Activated CD4-positive, alpha-beta T cell treated with anti-CD3 and anti-CD28 coated beads, Interleukin-2, amount 10 ng/mL, durations not matched to agents 24 days and 14 days (primary cell): Measurements from ENCODE around the gene PEX3. TPM values are rescaled to one million over a fixed set of nuclear protein-coding genes. Genes with fewer than 3 reads are reported as not detected.

Experiments
- DNase-seq: peaks from one replicate; pipeline ENCODE4 v3.0.0; 2022
- H3K27ac Mint-ChIP-seq: one replicate; pipeline ENCODE4 v1.8.0; 2022; ENCODE audit warnings: mild to moderate bottlenecking, mixed read lengths
- H3K27me3 Mint-ChIP-seq: one replicate; pipeline ENCODE4 v1.8.0; 2022; ENCODE audit warnings: mixed read lengths
- H3K36me3 Mint-ChIP-seq: one replicate; pipeline ENCODE4 v1.8.0; 2022; ENCODE audit warnings: low read depth, mild to moderate bottlenecking, mixed read lengths
- H3K4me1 Mint-ChIP-seq: one replicate; pipeline ENCODE4 v1.8.0; 2021; ENCODE audit warnings: mixed read lengths
- H3K4me3 Mint-ChIP-seq: one replicate; pipeline ENCODE4 v1.8.0; 2022; ENCODE audit warnings: mild to moderate bottlenecking, moderate library complexity, mixed read lengths
- H3K9me3 Mint-ChIP-seq: one replicate; pipeline ENCODE4 v1.8.0; 2021; ENCODE audit warnings: mixed read lengths
- intact Hi-C: fragments of 100-400 bp; cut with micrococcal nuclease; formaldehyde crosslinking; loops from one replicate; pipeline ENCODE4 v1.15.1; 2023
- total RNA-seq: library from RNA; stranded (reverse); gene quantifications from 2 replicates; pipeline ENCODE4 v1.2.3, GENCODE V29; 2022

PEX3 gene, protein sequence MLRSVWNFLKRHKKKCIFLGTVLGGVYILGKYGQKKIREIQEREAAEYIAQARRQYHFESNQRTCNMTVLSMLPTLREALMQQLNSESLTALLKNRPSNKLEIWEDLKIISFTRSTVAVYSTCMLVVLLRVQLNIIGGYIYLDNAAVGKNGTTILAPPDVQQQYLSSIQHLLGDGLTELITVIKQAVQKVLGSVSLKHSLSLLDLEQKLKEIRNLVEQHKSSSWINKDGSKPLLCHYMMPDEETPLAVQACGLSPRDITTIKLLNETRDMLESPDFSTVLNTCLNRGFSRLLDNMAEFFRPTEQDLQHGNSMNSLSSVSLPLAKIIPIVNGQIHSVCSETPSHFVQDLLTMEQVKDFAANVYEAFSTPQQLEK
- 26.0 and 28.5 TPM in 2 replicates for total RNA-seq

DNA sequence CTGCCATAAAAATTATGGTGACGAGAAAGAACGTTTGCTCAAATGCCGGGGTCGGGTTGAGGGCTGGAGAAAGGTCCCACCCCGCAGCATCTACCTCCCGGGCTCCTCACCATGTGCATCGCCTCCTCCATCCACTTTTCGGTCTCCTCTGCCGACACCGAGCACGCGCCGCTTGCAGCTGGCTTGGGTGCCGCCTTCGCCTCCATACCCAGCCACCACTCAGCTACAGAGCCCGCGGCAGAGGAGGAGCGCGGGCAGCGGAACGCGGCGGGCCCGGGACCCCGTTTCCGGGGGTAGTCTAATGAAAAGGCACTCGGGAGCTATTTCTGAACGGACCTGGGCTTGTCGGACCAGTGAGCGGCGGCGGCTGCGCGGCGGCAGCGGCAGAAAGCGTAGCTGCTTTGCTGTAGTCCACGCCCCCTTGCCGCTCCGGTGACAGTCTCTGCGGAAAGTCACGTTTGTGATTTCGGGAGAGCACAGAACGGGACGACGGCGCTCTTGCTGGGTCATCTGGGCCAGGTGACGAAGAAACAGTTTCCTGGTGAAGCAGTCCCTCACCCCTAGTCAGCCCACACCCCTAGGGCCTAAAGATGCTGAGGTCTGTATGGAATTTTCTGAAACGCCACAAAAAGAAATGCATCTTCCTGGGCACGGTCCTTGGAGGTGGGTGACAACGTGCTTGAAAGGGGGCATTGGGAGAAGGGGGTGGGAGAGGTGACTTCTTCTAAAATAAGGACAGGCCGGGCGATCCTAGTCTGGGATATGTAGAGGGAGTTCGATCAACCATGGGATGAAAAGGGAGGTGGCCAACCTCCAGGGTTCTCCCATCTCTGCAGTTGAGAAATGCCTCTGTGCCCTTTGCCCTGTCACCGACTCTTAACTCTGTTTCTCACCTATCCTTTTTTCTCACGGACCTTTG lies at the start of gene PEX3, which contains the start of gene ADAT2:
PEX3 (plus strand) TSS at position 353 of the 919 bp plus-strand sequence; CDS start at position 591, 238 bp downstream.
ADAT2 (minus strand) TSS at position 243 of the 919 bp plus-strand sequence; CDS start at position 206, 37 bp downstream.
- Mint-ChIP-seq H3K27ac (peak within 1 kb of the TSS; percentile 99), H3K27me3 (no peaks in the 10 kb centered on the region)

GRCh38 chr6:143401068-143401446 lies 49.5 kb upstream of the PEX3 start:
- Mint-ChIP-seq H3K9me3 (no peaks in the 10 kb centered on the region), H3K36me3 (no peaks in the 10 kb centered on the region)

More for the DNA sequence above, at the start of gene PEX3, which contains the start of gene ADAT2:
- Mint-ChIP-seq H3K36me3 (peaks cover 21% of the 10 kb centered on the region), H3K9me3 (no peaks in the 10 kb centered on the region), H3K4me1 (peaks cover 36% of the 10 kb centered on the region), H3K4me3 (peak within 1 kb of the TSS; percentile 91)
- intact Hi-C loops: loop anchor here (1.0 to 5.0 kb wide), 10 partner anchors 9 to 1303 kb away; partner anchors contain the start of genes FUCA2, LTV1, NMBR and SF3B5
- peak; percentile 98 for DNase-seq

GRCh38 chr6:143401636-143402370 lies 48.8 kb upstream of the PEX3 start:
- no peaks in the 10 kb centered on the region for H3K9me3 Mint-ChIP-seq
- no peak overlapping the region for H3K4me3 Mint-ChIP-seq
- H3K27ac Mint-ChIP-seq: no peak overlapping the region
- intact Hi-C loops: no loop called here
- peaks cover 15% of the 10 kb centered on the region for H3K4me1 Mint-ChIP-seq
- no peaks in the 10 kb centered on the region for H3K36me3 Mint-ChIP-seq
- DNase-seq: no peak
- peaks cover 2% of the 10 kb centered on the region for H3K27me3 Mint-ChIP-seq

More at GRCh38 chr6:143401068-143401446, 49.5 kb upstream of the PEX3 start:
- no peak for DNase-seq
- no peak overlapping the region for H3K4me3 Mint-ChIP-seq
- peaks cover 15% of the 10 kb centered on the region for H3K4me1 Mint-ChIP-seq
- H3K27me3 Mint-ChIP-seq: no peaks in the 10 kb centered on the region
- intact Hi-C loops: no loop called here
- no peak overlapping the region for H3K27ac Mint-ChIP-seq

GRCh38 chr6:143402721-143403336 lies 47.8 kb upstream of the PEX3 start:
- intact Hi-C loops: no loop called here
- peaks cover 2% of the 10 kb centered on the region for H3K27me3 Mint-ChIP-seq
- no peaks in the 10 kb centered on the region for H3K36me3 Mint-ChIP-seq
- H3K27ac Mint-ChIP-seq: no peak overlapping the region
- H3K4me3 Mint-ChIP-seq: no peak overlapping the region
- DNase-seq: no peak
- H3K4me1 Mint-ChIP-seq: peaks cover 15% of the 10 kb centered on the region
- no peaks in the 10 kb centered on the region for H3K9me3 Mint-ChIP-seq

DNA sequence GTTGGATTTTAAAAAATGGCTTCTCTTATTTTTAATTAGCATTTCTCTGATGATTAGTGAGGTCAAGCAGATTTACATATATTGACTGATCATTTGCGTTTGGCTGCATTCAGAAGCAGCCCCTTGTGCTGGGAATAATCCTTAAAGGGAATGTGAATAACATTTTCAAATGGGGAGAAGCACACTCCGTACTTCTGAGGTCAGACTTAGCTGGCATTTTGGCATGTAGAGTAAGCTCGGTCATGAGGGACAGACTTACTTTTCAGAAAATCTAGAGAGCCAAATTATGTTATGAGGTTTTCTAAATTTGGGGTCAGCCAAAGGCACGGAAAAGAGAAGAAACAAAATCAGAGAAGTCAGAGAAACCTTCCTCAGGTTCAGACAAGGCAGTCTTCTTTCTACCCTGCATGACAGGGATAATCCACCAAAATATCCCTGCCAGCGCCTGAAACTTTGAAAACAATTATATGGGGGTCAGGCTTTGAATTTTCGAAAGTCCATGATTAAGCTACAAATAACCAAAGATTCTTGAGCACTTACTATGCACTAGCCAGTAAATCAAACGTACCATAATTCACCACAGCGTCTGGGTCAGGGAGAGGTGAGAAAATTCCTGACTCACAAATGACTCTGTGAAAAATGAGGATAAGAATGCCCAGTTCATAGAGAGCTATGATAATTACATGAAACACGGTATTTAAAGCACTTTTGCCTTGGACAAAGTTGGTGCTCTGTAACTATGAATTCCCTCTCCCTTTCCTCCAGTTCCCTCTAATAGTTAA lies 45.0 kb upstream of the PEX3 start:
- H3K9me3 Mint-ChIP-seq: no peaks in the 10 kb centered on the region
- no peak for DNase-seq
- peaks cover 9% of the 10 kb centered on the region for H3K4me1 Mint-ChIP-seq
- intact Hi-C loops: no loop called here
- H3K36me3 Mint-ChIP-seq: no peaks in the 10 kb centered on the region
- H3K4me3 Mint-ChIP-seq: no peak overlapping the region
- no peak overlapping the region for H3K27ac Mint-ChIP-seq
- peaks cover 2% of the 10 kb centered on the region for H3K27me3 Mint-ChIP-seq

- Mint-ChIP-seq H3K27ac (no peak overlapping the region), H3K4me3 (no peak overlapping the region), H3K36me3 (no peaks in the 10 kb centered on the region), H3K9me3 (no peaks in the 10 kb centered on the region), H3K27me3 (peaks cover 2% of the 10 kb centered on the region), H3K4me1 (peaks cover under 1% of the 10 kb centered on the region)
- no peak for DNase-seq
- intact Hi-C loops: no loop called here
Measured at GRCh38 chr6:143406673-143407072, 43.9 kb upstream of the PEX3 start.

DNA sequence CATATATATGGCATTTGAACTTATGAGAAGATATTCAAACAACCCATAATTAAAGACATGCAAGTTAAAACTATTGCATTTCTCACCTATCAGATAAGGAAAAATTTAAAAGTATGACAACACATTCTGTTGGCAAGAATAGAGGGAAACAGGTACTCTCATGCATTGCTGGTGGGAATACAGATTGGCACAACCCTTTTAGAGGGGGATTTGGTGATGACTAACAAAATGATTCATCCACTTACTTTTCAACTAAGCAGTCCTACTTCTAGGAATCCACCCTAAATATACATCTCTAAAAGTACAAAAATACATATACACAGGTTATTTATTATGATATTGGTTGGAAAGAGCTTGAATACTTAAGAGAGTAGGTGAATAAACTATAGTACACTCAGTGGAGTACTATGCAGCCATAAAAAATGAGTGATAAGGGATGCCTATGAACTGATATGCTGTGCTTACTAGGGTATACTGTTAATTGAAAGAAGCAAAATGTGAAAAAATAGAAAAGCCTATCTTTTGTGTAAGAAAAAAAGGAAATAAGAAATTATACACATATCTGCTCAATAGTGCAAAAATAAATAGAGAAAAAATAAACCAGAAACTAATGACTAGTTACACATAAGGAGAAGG lies 42.3 kb upstream of the PEX3 start:
- Mint-ChIP-seq H3K9me3 (no peaks in the 10 kb centered on the region), H3K4me1 (no peaks in the 10 kb centered on the region), H3K27ac (no peak overlapping the region), H3K36me3 (no peaks in the 10 kb centered on the region), H3K27me3 (peaks cover 2% of the 10 kb centered on the region), H3K4me3 (no peak overlapping the region)
- intact Hi-C loops: no loop called here
- DNase-seq: no peak

DNA sequence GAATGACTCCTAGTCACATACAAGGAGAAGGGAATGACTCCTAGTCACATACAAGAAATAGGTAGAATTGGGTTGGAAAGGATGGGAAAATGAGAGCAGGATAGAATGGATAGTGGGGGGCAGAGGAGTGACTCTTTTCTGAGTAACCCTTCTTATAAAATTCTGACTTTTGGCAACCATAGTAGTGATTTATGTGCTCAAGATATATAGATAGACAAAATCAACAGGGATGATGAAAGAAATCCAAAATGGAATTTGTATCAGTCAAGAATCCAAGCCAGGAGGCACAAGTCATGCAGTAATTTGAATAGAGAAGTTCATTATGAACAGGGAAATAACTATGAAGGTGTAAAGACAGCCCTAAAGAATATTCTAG lies 41.8 kb upstream of the PEX3 start:
- H3K27ac Mint-ChIP-seq: no peak overlapping the region
- DNase-seq: no peak
- H3K4me3 Mint-ChIP-seq: no peak overlapping the region
- intact Hi-C loops: no loop called here
- H3K36me3 Mint-ChIP-seq: no peaks in the 10 kb centered on the region
- no peaks in the 10 kb centered on the region for H3K4me1 Mint-ChIP-seq
- peaks cover 2% of the 10 kb centered on the region for H3K27me3 Mint-ChIP-seq
- H3K9me3 Mint-ChIP-seq: no peaks in the 10 kb centered on the region

GRCh38 chr6:143410859-143411270 lies 39.7 kb upstream of the PEX3 start:
- no peak for DNase-seq
- Mint-ChIP-seq H3K9me3 (peaks cover 3% of the 10 kb centered on the region), H3K4me1 (no peaks in the 10 kb centered on the region), H3K4me3 (no peak overlapping the region), H3K27ac (no peak overlapping the region), H3K36me3 (peaks cover 6% of the 10 kb centered on the region), H3K27me3 (peaks cover 2% of the 10 kb centered on the region)
- intact Hi-C loops: no loop called here

DNA sequence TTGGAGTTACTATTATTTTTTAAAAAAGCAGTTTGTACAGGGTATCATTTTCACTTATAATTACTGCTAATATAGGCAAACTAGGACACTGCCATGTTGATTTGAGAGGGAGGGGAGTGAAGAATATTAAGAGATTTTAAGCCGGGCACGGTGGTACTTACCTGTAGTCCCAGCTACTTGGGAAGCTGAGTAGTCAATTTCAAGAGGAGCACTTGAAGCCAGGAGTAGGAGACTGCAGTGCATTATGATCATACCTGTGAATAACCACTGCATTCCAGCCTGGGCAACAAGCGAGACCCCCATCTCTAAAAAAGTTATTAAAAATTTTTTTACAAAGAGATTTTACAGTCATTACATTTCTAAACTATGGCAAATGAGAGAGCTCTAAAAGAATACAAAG lies 35.8 kb upstream of the PEX3 start:
- H3K36me3 Mint-ChIP-seq: peaks cover 9% of the 10 kb centered on the region
- H3K9me3 Mint-ChIP-seq: peaks cover 3% of the 10 kb centered on the region

DNA sequence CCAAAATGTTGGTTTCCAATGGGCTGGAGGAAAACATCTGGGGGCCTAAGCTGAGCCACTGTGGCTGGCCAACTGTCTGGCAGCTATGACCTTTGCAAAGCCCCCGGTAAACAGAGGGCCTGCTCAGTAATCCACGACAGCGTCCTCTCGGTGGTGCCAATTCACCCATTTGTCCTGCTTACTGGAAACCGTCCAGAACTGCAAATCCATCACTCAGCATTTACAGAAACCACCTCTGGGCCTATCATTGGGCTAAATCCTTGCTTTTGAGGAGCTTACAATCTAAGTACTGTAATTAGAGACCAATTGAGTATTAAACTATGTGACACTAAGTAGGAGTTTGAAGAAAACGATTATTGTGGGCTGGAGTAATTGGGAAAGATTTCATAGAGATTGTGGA lies 31.1 kb upstream of the PEX3 start:
- intact Hi-C loops: no loop called here
- no peaks in the 10 kb centered on the region for H3K27me3 Mint-ChIP-seq

More for the DNA sequence above, 35.8 kb upstream of the PEX3 start:
- no peaks in the 10 kb centered on the region for H3K4me1 Mint-ChIP-seq
- intact Hi-C loops: no loop called here
- no peak for DNase-seq
- H3K27me3 Mint-ChIP-seq: no peaks in the 10 kb centered on the region
- H3K4me3 Mint-ChIP-seq: no peak overlapping the region
- no peak overlapping the region for H3K27ac Mint-ChIP-seq

DNA sequence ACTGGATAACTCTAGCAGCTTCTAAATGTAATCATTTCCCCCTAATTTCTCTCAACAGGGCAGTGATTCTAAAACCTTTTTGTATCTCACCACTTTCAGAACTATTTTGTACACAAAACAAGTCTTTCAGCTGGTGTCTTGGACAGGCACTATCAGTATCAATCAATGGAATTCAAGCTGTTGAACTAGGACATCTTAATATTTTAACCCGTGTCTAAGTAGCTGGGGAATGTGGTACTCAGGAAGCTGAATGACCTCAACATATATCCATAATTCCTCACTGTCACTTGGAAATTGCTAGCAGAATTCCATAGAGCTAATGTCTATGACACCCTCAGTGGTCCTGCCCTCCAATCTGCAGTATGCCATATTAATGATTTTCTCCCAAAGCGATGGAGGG lies 24.6 kb upstream of the PEX3 start:
- Mint-ChIP-seq H3K36me3 (peaks cover 13% of the 10 kb centered on the region), H3K27ac (no peak overlapping the region), H3K4me1 (peaks cover 3% of the 10 kb centered on the region), H3K9me3 (no peaks in the 10 kb centered on the region), H3K27me3 (no peaks in the 10 kb centered on the region), H3K4me3 (no peak overlapping the region)
- DNase-seq: no peak
- intact Hi-C loops: loop anchor here (5.0 kb wide), 2 partner anchors 479 to 859 kb away; partner anchors contain the start of gene HIVEP2

More for the DNA sequence above, 31.1 kb upstream of the PEX3 start:
- no peaks in the 10 kb centered on the region for H3K9me3 Mint-ChIP-seq
- H3K4me3 Mint-ChIP-seq: no peak overlapping the region
- H3K4me1 Mint-ChIP-seq: no peaks in the 10 kb centered on the region
- H3K36me3 Mint-ChIP-seq: peaks cover 17% of the 10 kb centered on the region
- no peak for DNase-seq
- H3K27ac Mint-ChIP-seq: no peak overlapping the region
